Measurements from ENCODE around the gene CDH11.

CDH11 gene

GRCh38 chr16:64907844-64908243 lies 214.0 kb downstream of the CDH11 start:
- no peak for TF ChIP-seq CTCF (IDR thresholded peaks at IDR 0.05; ENCODE audit: low read depth, low read length)
- no peak for DNase-seq
- H3K4me3 ChIP-seq (ENCODE audit: low read depth, low read length): no peak overlapping the region

GRCh38 chr16:64903770-64904169 lies 218.1 kb downstream of the CDH11 start:
- Histone ChIP-seq H3K36me3 (no peaks in the 10 kb centered on the region), H3K27ac (no peak overlapping the region), H3K9me3 (ENCODE audit: severe bottlenecking) (no peaks in the 10 kb centered on the region), H3K27me3 (ENCODE audit: insufficient read depth, low read depth, severe bottlenecking) (no peaks in the 10 kb centered on the region), H3K4me3 (ENCODE audit: low read depth, low read length) (no peak overlapping the region)
- no peak for TF ChIP-seq CTCF (IDR thresholded peaks at IDR 0.05; ENCODE audit: low read depth, low read length)
- DNase-seq: no peak

More at GRCh38 chr16:64907844-64908243, 214.0 kb downstream of the CDH11 start:
- Histone ChIP-seq H3K36me3 (no peaks in the 10 kb centered on the region), H3K27me3 (ENCODE audit: insufficient read depth, low read depth, severe bottlenecking) (no peaks in the 10 kb centered on the region), H3K9me3 (ENCODE audit: severe bottlenecking) (no peaks in the 10 kb centered on the region), H3K27ac (no peak overlapping the region)

- Histone ChIP-seq H3K27ac (no peak overlapping the region), H3K4me3 (ENCODE audit: low read depth, low read length) (no peak overlapping the region), H3K27me3 (ENCODE audit: insufficient read depth, low read depth, severe bottlenecking) (no peaks in the 10 kb centered on the region), H3K36me3 (no peaks in the 10 kb centered on the region), H3K9me3 (ENCODE audit: severe bottlenecking) (no peaks in the 10 kb centered on the region)
- TF ChIP-seq CTCF (IDR thresholded peaks at IDR 0.05; ENCODE audit: low read depth, low read length): no peak
- no peak for DNase-seq
These were observed 221.3 kb downstream of the CDH11 start for GRCh38 chr16:64900517-64900916.

GRCh38 chr16:64900019-64900418 lies 221.8 kb downstream of the CDH11 start:
- Histone ChIP-seq H3K27ac (no peak overlapping the region), H3K4me3 (ENCODE audit: low read depth, low read length) (no peak overlapping the region), H3K27me3 (ENCODE audit: insufficient read depth, low read depth, severe bottlenecking) (no peaks in the 10 kb centered on the region), H3K36me3 (no peaks in the 10 kb centered on the region), H3K9me3 (ENCODE audit: severe bottlenecking) (no peaks in the 10 kb centered on the region)
- no peak for TF ChIP-seq CTCF (IDR thresholded peaks at IDR 0.05; ENCODE audit: low read depth, low read length)
- DNase-seq: no peak

GRCh38 chr16:64898159-64898558 lies 223.7 kb downstream of the CDH11 start:
- no peaks in the 10 kb centered on the region for H3K36me3 ChIP-seq
- no peak overlapping the region for H3K27ac ChIP-seq
- no peak for TF ChIP-seq CTCF (IDR thresholded peaks at IDR 0.05; ENCODE audit: low read depth, low read length)
- no peaks in the 10 kb centered on the region for H3K27me3 ChIP-seq (ENCODE audit: insufficient read depth, low read depth, severe bottlenecking)
- DNase-seq: no peak
- H3K9me3 ChIP-seq (ENCODE audit: severe bottlenecking): no peaks in the 10 kb centered on the region
- no peak overlapping the region for H3K4me3 ChIP-seq (ENCODE audit: low read depth, low read length)

Measured in WERI-Rb-1 (cell line).